HCT116 (cell line): ENCODE data around the gene PCDH9. TPM values are rescaled to one million over a fixed set of nuclear protein-coding genes. Genes with fewer than 3 reads are reported as not detected.

Experiments
- ATAC-seq: fragments of 200-7000 bp; cut with Tn5 transposase; 2 replicates; pipeline ENCODE4 v1.9.1; 2020; ENCODE audit warnings: mild to moderate bottlenecking, moderate library complexity
- BruUV-seq: library from RNA; stranded (reverse); fragments of 400-500 nt; replicated peaks from 2 replicates; lab custom pipeline; 2021; lab: Mats Ljungman, UMichigan
- CTCF ChIA-PET: fragments of 300-600 bp; sonication (Branson Sonifier 250); formaldehyde crosslinking; loops from one replicate; lab custom pipeline; 2021; ENCODE audit warnings: antibody characterized with exemption; lab: Charles Lee
- POLR2A ChIA-PET: fragments of 300-600, 350-600 bp; sonication (Branson Sonifier 250); formaldehyde crosslinking; loops from one replicate; lab custom pipeline; 2021; ENCODE audit warnings: antibody characterized with exemption; lab: Charles Lee
- RAD21 ChIA-PET, 2 experiments: fragments of 300-600 bp; sonication (Branson Sonifier 250); formaldehyde crosslinking; loops; one replicate each; lab custom pipeline; 2023; ENCODE audit warnings: low total read pairs in 2 of 2; ENCODE audit not compliant: uncharacterized antibody in 2 of 2, unreplicated experiment in 2 of 2, low non-redundant PET in 1 of 2; lab: Charles Lee
- DNase-seq: peaks from one replicate; pipeline ENCODE4 v3.0.0-alpha.2; 2010; ENCODE audit warnings: low read depth, low spot score
- H2AFZ ChIP-seq: fragments of 200-600 bp; shearing (Covaris generic), sonication (generic); 2 replicates; pipeline ENCODE4 v1.6.1; 2017; ENCODE audit warnings: low read depth, mixed run types, mixed read lengths, antibody characterized with exemption, low read length; ENCODE audit not compliant: poor library complexity, severe bottlenecking
- H3K27ac ChIP-seq: 2 replicates; pipeline ENCODE4 v1.5.1; 2012; ENCODE audit warnings: low read depth, low read length
- H3K27me3 ChIP-seq: fragments of 200-600 bp; sonication (generic); 2 replicates; pipeline ENCODE4 v1.6.1; 2016; ENCODE audit warnings: mixed run types, low read length, mixed read lengths; ENCODE audit not compliant: insufficient read depth
- H3K36me3 ChIP-seq, 2 experiments: fragments of 200-500 bp in 1 of 2; fragments of 200-600 bp in 1 of 2; sonication (Bioruptor generic) in 1 of 2; sonication (generic) in 1 of 2; 2 replicates each; pipeline versions ENCODE4 v1.5.1 to v1.6.1; 2014 to 2016; ENCODE audit warnings: low read length in 2 of 2, inconsistent platforms in 1 of 2, mixed read lengths in 1 of 2, mixed run types in 1 of 2; ENCODE audit not compliant: insufficient read depth in 2 of 2, control insufficient read depth in 1 of 2
- H3K4me1 ChIP-seq, 2 experiments: fragments of 200-600 bp in 1 of 2; sonication (generic) in 1 of 2; 2 replicates each; pipeline versions ENCODE4 v1.5.1 to v1.6.1; 2012 to 2017; ENCODE audit warnings: low read length in 2 of 2, inconsistent platforms in 1 of 2, mild to moderate bottlenecking in 1 of 2, mixed read lengths in 1 of 2, mixed run types in 1 of 2, moderate library complexity in 1 of 2; ENCODE audit not compliant: insufficient read depth in 2 of 2, control insufficient read depth in 1 of 2
- H3K4me2 ChIP-seq: fragments of 200-600 bp; sonication (generic); 2 replicates; pipeline ENCODE4 v1.6.1; 2017; ENCODE audit warnings: mixed run types, low read length, mixed read lengths
- H3K4me3 ChIP-seq, 2 experiments: fragments of 200-600 bp in 1 of 2; sonication (generic) in 1 of 2; replicated peaks in 1 of 2; 2 replicates each; pipeline ENCODE4 v1.5.1; 2011 to 2016; ENCODE audit warnings: low read length in 2 of 2, control low read depth in 1 of 2, low read depth in 1 of 2, mild to moderate bottlenecking in 1 of 2, mixed read lengths in 1 of 2, mixed run types in 1 of 2
- H3K79me2 ChIP-seq: fragments of 200-600 bp; sonication (generic); 2 replicates; pipeline ENCODE4 v1.6.1; 2017; ENCODE audit warnings: mild to moderate bottlenecking, mixed run types, low read length, moderate library complexity, mixed read lengths; ENCODE audit not compliant: insufficient read depth
- H3K9ac ChIP-seq: fragments of 200-600 bp; sonication (generic); 2 replicates; pipeline ENCODE4 v1.6.1; 2016; ENCODE audit warnings: low read length, mixed read lengths
- H3K9me2 ChIP-seq: fragments of 200-600 bp; sonication (generic), shearing (Covaris generic); 2 replicates; pipeline ENCODE4 v1.6.1; 2017; ENCODE audit warnings: mixed run types, mild to moderate bottlenecking, moderate library complexity; ENCODE audit not compliant: insufficient read depth
- H3K9me3 ChIP-seq, 2 experiments: fragments of 200-500 bp in 1 of 2; fragments of 200-600 bp in 1 of 2; sonication (Bioruptor generic) in 1 of 2; sonication (generic) in 1 of 2; 2 replicates each; pipeline ENCODE4 v1.6.1; 2014 to 2017; ENCODE audit warnings: low read length in 2 of 2, mixed read lengths in 2 of 2, inconsistent platforms in 1 of 2, low read depth in 1 of 2, mild to moderate bottlenecking in 1 of 2, mixed run types in 1 of 2, moderate library complexity in 1 of 2; ENCODE audit not compliant: control insufficient read depth in 1 of 2, insufficient read depth in 1 of 2
- H4K20me1 ChIP-seq: fragments of 200-600 bp; sonication (generic), shearing (Covaris generic); 2 replicates; pipeline ENCODE4 v1.6.1; 2017; ENCODE audit warnings: mixed run types, mild to moderate bottlenecking, moderate library complexity; ENCODE audit not compliant: insufficient read depth
- CEBPB ChIP-seq: IDR thresholded peaks from 2 replicates; pipeline ENCODE4 v1.6.1; 2012; ENCODE audit warnings: low read depth
- JUND ChIP-seq: IDR thresholded peaks from 2 replicates; pipeline ENCODE4 v1.6.1; 2012
- YY1 ChIP-seq: IDR thresholded peaks from 2 replicates; pipeline ENCODE4 v1.6.1; 2011; ENCODE audit warnings: low read length, low read depth, moderate library complexity, mild to moderate bottlenecking; ENCODE audit not compliant: insufficient replicate concordance; ENCODE audit errors: extremely low read depth
- intact Hi-C: fragments of 100-400 bp; cut with micrococcal nuclease; formaldehyde crosslinking; loops from 2 replicates; pipeline ENCODE4 v1.10.0; 2022
- total RNA-seq: library from RNA; stranded (reverse); gene quantifications from one replicate; pipeline ENCODE4 v1.2.1, GENCODE V29; 2021; ENCODE audit not compliant: unreplicated experiment
- TF ChIP-seq, protein P1 (sequence below), 3 experiments: fragments of 200-600 bp in 1 of 3; sonication (generic) in 1 of 3; IDR thresholded peaks in 2 of 3; conservative IDR thresholded peaks in 1 of 3; 2 replicates each; pipeline ENCODE4 v1.5.1; 2012 to 2017; ENCODE audit warnings: low read depth in 2 of 3, low read length in 2 of 3, antibody characterized with exemption in 1 of 3, borderline replicate concordance in 1 of 3, control low read depth in 1 of 3, mild to moderate bottlenecking in 1 of 3, mixed read lengths in 1 of 3, mixed run types in 1 of 3, moderate library complexity in 1 of 3; ENCODE audit not compliant: insufficient read depth in 1 of 3
- TF ChIP-seq, protein P2 (sequence below): IDR thresholded peaks from 2 replicates; pipeline ENCODE4 v1.6.1; 2012; ENCODE audit warnings: low read depth
- TF ChIP-seq, protein P3 (sequence below): IDR thresholded peaks from 2 replicates; pipeline ENCODE4 v1.6.1; 2012

Gene PCDH9
- total RNA-seq, 1 experiment from 2014 or later, result 0.02 TPM

DNA sequence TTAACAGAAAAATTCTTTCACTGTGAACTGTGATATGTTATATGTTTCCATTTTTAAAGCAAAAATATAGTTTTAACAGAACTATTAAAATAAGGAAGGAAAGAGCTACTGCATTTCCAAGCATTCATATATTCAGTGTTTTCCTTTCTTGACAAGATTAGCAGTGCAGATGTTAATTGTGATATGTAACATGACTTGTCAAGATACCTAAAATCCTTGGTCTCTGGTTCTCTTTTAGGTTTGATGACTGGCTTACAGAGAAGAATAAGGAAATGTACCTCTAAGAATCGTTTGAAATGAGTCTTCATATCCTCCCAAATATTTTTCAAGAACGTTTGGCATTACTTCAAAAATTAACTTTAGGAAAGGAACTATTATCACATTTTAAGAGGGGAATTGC, 907.2 kb downstream of the PCDH9 start:
- Histone ChIP-seq H4K20me1 (no peaks in the 10 kb centered on the region), H3K9me2 (no peaks in the 10 kb centered on the region), H3K79me2 (no peaks in the 10 kb centered on the region), H3K27ac (no peak overlapping the region), H3K9me3 (no peaks in the 10 kb centered on the region), H3K4me1 (no peaks in the 10 kb centered on the region), H3K27me3 (no peaks in the 10 kb centered on the region), H3K36me3 (no peaks in the 10 kb centered on the region), H2AFZ (no peak overlapping the region), H3K4me2 (no peak overlapping the region), H3K9ac (no peak overlapping the region), H3K4me3 (no peak overlapping the region)
- BruUV-seq, result no TSS peak
- intact Hi-C loops, result no loop called here
- POLR2A ChIA-PET, result no interaction called here
- TF ChIP-seq YY1 (no peak), JUND (no peak), CEBPB (no peak)
- TF ChIP-seq, protein P1, sequence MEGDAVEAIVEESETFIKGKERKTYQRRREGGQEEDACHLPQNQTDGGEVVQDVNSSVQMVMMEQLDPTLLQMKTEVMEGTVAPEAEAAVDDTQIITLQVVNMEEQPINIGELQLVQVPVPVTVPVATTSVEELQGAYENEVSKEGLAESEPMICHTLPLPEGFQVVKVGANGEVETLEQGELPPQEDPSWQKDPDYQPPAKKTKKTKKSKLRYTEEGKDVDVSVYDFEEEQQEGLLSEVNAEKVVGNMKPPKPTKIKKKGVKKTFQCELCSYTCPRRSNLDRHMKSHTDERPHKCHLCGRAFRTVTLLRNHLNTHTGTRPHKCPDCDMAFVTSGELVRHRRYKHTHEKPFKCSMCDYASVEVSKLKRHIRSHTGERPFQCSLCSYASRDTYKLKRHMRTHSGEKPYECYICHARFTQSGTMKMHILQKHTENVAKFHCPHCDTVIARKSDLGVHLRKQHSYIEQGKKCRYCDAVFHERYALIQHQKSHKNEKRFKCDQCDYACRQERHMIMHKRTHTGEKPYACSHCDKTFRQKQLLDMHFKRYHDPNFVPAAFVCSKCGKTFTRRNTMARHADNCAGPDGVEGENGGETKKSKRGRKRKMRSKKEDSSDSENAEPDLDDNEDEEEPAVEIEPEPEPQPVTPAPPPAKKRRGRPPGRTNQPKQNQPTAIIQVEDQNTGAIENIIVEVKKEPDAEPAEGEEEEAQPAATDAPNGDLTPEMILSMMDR (IDR thresholded peaks at IDR 0.05 in 2 of 3, conservative IDR thresholded peaks at IDR 0.05 in 1 of 3; ENCODE audit: borderline replicate concordance in 1 of 3, insufficient read depth in 1 of 3, low read depth in 2 of 3, low read length in 2 of 3), result no peak
- TF ChIP-seq, protein P2, sequence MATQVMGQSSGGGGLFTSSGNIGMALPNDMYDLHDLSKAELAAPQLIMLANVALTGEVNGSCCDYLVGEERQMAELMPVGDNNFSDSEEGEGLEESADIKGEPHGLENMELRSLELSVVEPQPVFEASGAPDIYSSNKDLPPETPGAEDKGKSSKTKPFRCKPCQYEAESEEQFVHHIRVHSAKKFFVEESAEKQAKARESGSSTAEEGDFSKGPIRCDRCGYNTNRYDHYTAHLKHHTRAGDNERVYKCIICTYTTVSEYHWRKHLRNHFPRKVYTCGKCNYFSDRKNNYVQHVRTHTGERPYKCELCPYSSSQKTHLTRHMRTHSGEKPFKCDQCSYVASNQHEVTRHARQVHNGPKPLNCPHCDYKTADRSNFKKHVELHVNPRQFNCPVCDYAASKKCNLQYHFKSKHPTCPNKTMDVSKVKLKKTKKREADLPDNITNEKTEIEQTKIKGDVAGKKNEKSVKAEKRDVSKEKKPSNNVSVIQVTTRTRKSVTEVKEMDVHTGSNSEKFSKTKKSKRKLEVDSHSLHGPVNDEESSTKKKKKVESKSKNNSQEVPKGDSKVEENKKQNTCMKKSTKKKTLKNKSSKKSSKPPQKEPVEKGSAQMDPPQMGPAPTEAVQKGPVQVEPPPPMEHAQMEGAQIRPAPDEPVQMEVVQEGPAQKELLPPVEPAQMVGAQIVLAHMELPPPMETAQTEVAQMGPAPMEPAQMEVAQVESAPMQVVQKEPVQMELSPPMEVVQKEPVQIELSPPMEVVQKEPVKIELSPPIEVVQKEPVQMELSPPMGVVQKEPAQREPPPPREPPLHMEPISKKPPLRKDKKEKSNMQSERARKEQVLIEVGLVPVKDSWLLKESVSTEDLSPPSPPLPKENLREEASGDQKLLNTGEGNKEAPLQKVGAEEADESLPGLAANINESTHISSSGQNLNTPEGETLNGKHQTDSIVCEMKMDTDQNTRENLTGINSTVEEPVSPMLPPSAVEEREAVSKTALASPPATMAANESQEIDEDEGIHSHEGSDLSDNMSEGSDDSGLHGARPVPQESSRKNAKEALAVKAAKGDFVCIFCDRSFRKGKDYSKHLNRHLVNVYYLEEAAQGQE, result no peak
- TF ChIP-seq, protein P3, sequence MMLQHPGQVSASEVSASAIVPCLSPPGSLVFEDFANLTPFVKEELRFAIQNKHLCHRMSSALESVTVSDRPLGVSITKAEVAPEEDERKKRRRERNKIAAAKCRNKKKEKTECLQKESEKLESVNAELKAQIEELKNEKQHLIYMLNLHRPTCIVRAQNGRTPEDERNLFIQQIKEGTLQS, result no peak
- ATAC-seq (no peak), DNase-seq (no peak)
- CTCF ChIA-PET, result no interaction called here
- RAD21 ChIA-PET, result interaction anchor here in 1 of 2 experiments (0.8 kb wide), 1 partner anchor 80 kb away, joined by 3 read pairs; no protein-coding TSS in a partner anchor
